PC-3 (cell line): ENCODE data around the gene MAPK8IP1. TPM values are rescaled to one million over a fixed set of nuclear protein-coding genes. Genes with fewer than 3 reads are reported as not detected.

Experiments used
- ATAC-seq: fragments of 200-7000 bp; cut with Tn5 transposase; 2 replicates; pipeline ENCODE4 v1.9.1; 2020; ENCODE audit warnings: mild to moderate bottlenecking, moderate library complexity
- BruUV-seq: library from RNA; stranded (reverse); fragments of 400-500 nt; replicated peaks from 2 replicates; lab custom pipeline; 2021; lab: Mats Ljungman, UMichigan
- CTCF ChIA-PET: fragments of 300-600 bp; sonication (Branson Sonifier 250); formaldehyde crosslinking; loops from one replicate; lab custom pipeline; 2022; ENCODE audit warnings: antibody characterized with exemption; lab: Charles Lee
- POLR2A ChIA-PET: fragments of 300-600 bp; sonication (Branson Sonifier 250); formaldehyde crosslinking; loops from one replicate; lab custom pipeline; 2022; ENCODE audit warnings: antibody characterized with exemption; ENCODE audit not compliant: unreplicated experiment; lab: Charles Lee
- DNase-seq: peaks from one replicate; pipeline ENCODE4 v3.0.0-alpha.2; 2015
- H2AFZ ChIP-seq: fragments of 300-600 bp; sonication (generic); 2 replicates; pipeline ENCODE4 v1.6.0; 2016; ENCODE audit warnings: antibody characterized with exemption, low read length
- H3F3A ChIP-seq: fragments of 300-600 bp; sonication (generic); one replicate; pipeline ENCODE4 v1.6.0; 2017; ENCODE audit warnings: antibody characterized with exemption, low read length, control low read depth, mild to moderate bottlenecking; ENCODE audit not compliant: unreplicated experiment
- H3K27ac ChIP-seq: fragments of 300-600 bp; sonication (generic); 2 replicates; pipeline ENCODE4 v1.5.1; 2016; ENCODE audit warnings: mild to moderate bottlenecking, low read length
- H3K27me3 ChIP-seq: fragments of 300-600 bp; sonication (generic); 2 replicates; pipeline ENCODE4 v1.6.1; 2016; ENCODE audit warnings: low read length, mixed read lengths
- H3K36me3 ChIP-seq: fragments of 300-600 bp; sonication (generic); 2 replicates; pipeline ENCODE4 v1.6.1; 2016; ENCODE audit warnings: low read depth, mixed run types, low read length, mixed read lengths
- H3K4me1 ChIP-seq: fragments of 300-600 bp; sonication (generic); 2 replicates; pipeline ENCODE4 v1.5.1; 2016; ENCODE audit warnings: low read length; ENCODE audit not compliant: insufficient read depth
- H3K4me2 ChIP-seq: fragments of 300-600 bp; sonication (generic); 2 replicates; pipeline ENCODE4 v1.6.0; 2016; ENCODE audit warnings: low read length
- H3K4me3 ChIP-seq: fragments of 300-600 bp; sonication (generic); 2 replicates; pipeline ENCODE4 v1.5.1; 2016; ENCODE audit warnings: mild to moderate bottlenecking, low read length, mixed read lengths
- H3K79me2 ChIP-seq: fragments of 300-600 bp; sonication (generic); 2 replicates; pipeline ENCODE4 v1.6.1; 2017; ENCODE audit warnings: low read length, mixed read lengths
- H3K9ac ChIP-seq: fragments of 300-600 bp; sonication (generic); 2 replicates; pipeline ENCODE4 v1.6.0; 2016; ENCODE audit warnings: mild to moderate bottlenecking, low read length
- H3K9me2 ChIP-seq: fragments of 300-600 bp; sonication (generic); replicated peaks from 2 replicates; pipeline ENCODE4 v1.6.1; 2016; ENCODE audit warnings: mixed run types, low read length, mixed read lengths
- H3K9me3 ChIP-seq: fragments of 300-600 bp; sonication (generic); 2 replicates; pipeline ENCODE4 v1.6.1; 2016; ENCODE audit warnings: low read length, mixed read lengths
- H4K20me1 ChIP-seq: fragments of 300-600 bp; sonication (generic); 2 replicates; pipeline ENCODE4 v1.6.1; 2016; ENCODE audit warnings: low read length, mixed read lengths
- CTCF ChIP-seq: fragments of 300-600 bp; sonication (generic); conservative IDR thresholded peaks from 2 replicates; pipeline ENCODE4 v1.5.1; 2017; ENCODE audit warnings: antibody characterized with exemption, low read depth, mild to moderate bottlenecking, low read length
- EZH2 ChIP-seq: fragments of 300-600 bp; sonication (generic); IDR thresholded peaks from one replicate; pipeline ENCODE4 v1.6.1; 2017; ENCODE audit warnings: antibody characterized with exemption, mild to moderate bottlenecking, low read length; ENCODE audit not compliant: unreplicated experiment
- EZH2phosphoT487 ChIP-seq: fragments of 300-600 bp; sonication (generic); IDR thresholded peaks from 2 replicates; pipeline ENCODE4 v1.6.1; 2018; ENCODE audit warnings: mild to moderate bottlenecking, antibody characterized with exemption, low read length, borderline replicate concordance
- intact Hi-C: fragments of 100-400 bp; cut with micrococcal nuclease; formaldehyde crosslinking; loops from 2 replicates; pipeline ENCODE4 v1.9.0; 2023
- total RNA-seq: library from RNA; depleted of rRNA; stranded (reverse); fragments of >200 nt; gene quantifications from 2 replicates; pipeline ENCODE4 v1.2.3, GENCODE V29; 2014

MAPK8IP1 gene
- total RNA-seq, 1 experiment from 2014 or later, result 7.1 TPM

GRCh38 chr11:45859661-45860140 is 25.8 kb upstream of the MAPK8IP1 start:
- POLR2A ChIA-PET, result no interaction called here
- Histone ChIP-seq H3K9ac (no peak overlapping the region), H3K79me2 (no peaks in the 10 kb centered on the region), H3F3A (no peaks in the 10 kb centered on the region), H2AFZ (no peak overlapping the region), H3K4me3 (no peak overlapping the region), H3K4me2 (no peak overlapping the region), H3K9me2 (no peaks in the 10 kb centered on the region), H3K36me3 (peaks cover 4% of the 10 kb centered on the region; the same call in 1 of the 2 replicates), H3K27ac (no peak overlapping the region), H3K4me1 (no peaks in the 10 kb centered on the region), H3K27me3 (no peaks in the 10 kb centered on the region), H3K9me3 (no peaks in the 10 kb centered on the region), H4K20me1 (no peaks in the 10 kb centered on the region)
- TF ChIP-seq CTCF, result no peak
- ATAC-seq (no peak), DNase-seq (no peak)
- intact Hi-C loops, result no loop called here
- CTCF ChIA-PET, result no interaction called here
- BruUV-seq, result no TSS peak

DNA sequence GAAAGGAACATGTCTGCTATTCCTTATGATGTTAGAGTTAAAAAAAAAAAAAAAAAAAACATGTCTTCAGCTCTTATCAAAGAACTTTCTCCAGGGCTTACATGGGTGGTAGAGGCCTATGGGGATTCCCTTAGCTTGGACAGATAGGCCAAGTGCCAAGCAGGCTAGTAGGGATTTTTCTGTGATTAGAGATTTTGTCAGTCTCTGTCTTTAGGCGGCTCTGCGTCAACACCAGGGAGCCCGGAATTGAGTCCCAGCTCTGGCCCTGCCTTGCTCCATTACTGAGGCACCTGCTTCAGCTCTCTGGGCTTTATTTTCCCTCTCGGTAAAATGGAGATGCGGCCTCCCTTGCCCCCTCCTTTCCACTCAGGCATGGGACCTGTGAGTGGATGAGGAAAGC is 25.1 kb upstream of the MAPK8IP1 start:
- TF ChIP-seq CTCF (no peak), EZH2 (no peak), EZH2phosphoT487 (no peak)
- H4K20me1 ChIP-seq, result no peaks in the 10 kb centered on the region
- ATAC-seq (no peak), DNase-seq (no peak)
- H3K9me2 ChIP-seq, result no peaks in the 10 kb centered on the region
- POLR2A ChIA-PET, result no interaction called here
- H2AFZ ChIP-seq, result no peak overlapping the region
- H3K27me3 ChIP-seq, result no peaks in the 10 kb centered on the region
- BruUV-seq, result no TSS peak
- H3K9ac ChIP-seq, result no peak overlapping the region
- H3K36me3 ChIP-seq, result peaks cover 4% of the 10 kb centered on the region; the same call in 1 of the 2 replicates
- H3K27ac ChIP-seq, result no peak overlapping the region
- CTCF ChIA-PET, result no interaction called here
- intact Hi-C loops, result no loop called here
- H3K4me3 ChIP-seq, result no peak overlapping the region
- H3K4me1 ChIP-seq, result no peaks in the 10 kb centered on the region
- no peaks in the 10 kb centered on the region for H3K9me3 ChIP-seq
- no peak overlapping the region for H3K4me2 ChIP-seq
- H3F3A ChIP-seq, result no peaks in the 10 kb centered on the region
- H3K79me2 ChIP-seq, result no peaks in the 10 kb centered on the region

GRCh38 chr11:45860764-45861510 is 24.5 kb upstream of the MAPK8IP1 start:
- Histone ChIP-seq H3K4me3 (no peak overlapping the region), H3F3A (no peaks in the 10 kb centered on the region), H3K27me3 (no peaks in the 10 kb centered on the region), H3K9me3 (no peaks in the 10 kb centered on the region), H3K36me3 (peaks cover 3% of the 10 kb centered on the region; the same call in 1 of the 2 replicates), H3K4me1 (no peaks in the 10 kb centered on the region), H3K9ac (no peak overlapping the region), H3K27ac (no peak overlapping the region), H3K9me2 (no peaks in the 10 kb centered on the region), H3K4me2 (no peak overlapping the region), H2AFZ (no peak overlapping the region), H4K20me1 (no peaks in the 10 kb centered on the region), H3K79me2 (no peaks in the 10 kb centered on the region)
- ATAC-seq, result no peak
- no TSS peak for BruUV-seq
- ChIA-PET POLR2A (no interaction called here), CTCF (no interaction called here)
- no peak for DNase-seq
- TF ChIP-seq CTCF (no peak), EZH2 (no peak), EZH2phosphoT487 (no peak)
- intact Hi-C loops, result no loop called here
